H1 (cell line): ENCODE data around the gene OPN3.

Experiments used
- CHD2 ChIP-seq: IDR thresholded peaks from 2 replicates; pipeline ENCODE4 v1.6.1; 2012; ENCODE audit warnings: low read length, improper control_type of control experiment
- CREB1 ChIP-seq: IDR thresholded peaks from 2 replicates; pipeline ENCODE4 v1.6.1; 2012; ENCODE audit warnings: inconsistent platforms
- EZH2 ChIP-seq: fragments of 200-600 bp; sonication (generic); IDR thresholded peaks from 2 replicates; pipeline ENCODE4 v1.7.1; 2012; ENCODE audit warnings: low read depth, mild to moderate bottlenecking, moderate library complexity, low read length, inconsistent platforms; ENCODE audit not compliant: severe bottlenecking
- KDM1A ChIP-seq: fragments of 200-600, 300-600 bp; sonication (generic); IDR thresholded peaks from 2 replicates; pipeline ENCODE4 v1.7.1; 2016; ENCODE audit warnings: mild to moderate bottlenecking, low read length, borderline replicate concordance
- MAFK ChIP-seq: IDR thresholded peaks from 2 replicates; pipeline ENCODE4 v1.6.1; 2012; ENCODE audit warnings: low read depth, mild to moderate bottlenecking, improper control_type of control experiment, low read length
- POLR2A ChIP-seq, 2 experiments: IDR thresholded peaks; 1 replicate in 1 of 2; 2 replicates in 1 of 2; pipeline ENCODE4 v1.6.1; 2011; ENCODE audit warnings: low read depth in 2 of 2, low read length in 2 of 2, mild to moderate bottlenecking in 2 of 2; ENCODE audit errors: control extremely low read depth in 1 of 2
- RFX5 ChIP-seq: IDR thresholded peaks from 2 replicates; pipeline ENCODE4 v1.6.1; 2011; ENCODE audit warnings: low read depth, low read length, improper control_type of control experiment, borderline replicate concordance
- TAF1 ChIP-seq: IDR thresholded peaks from 2 replicates; pipeline ENCODE4 v1.6.1; 2011; ENCODE audit warnings: mild to moderate bottlenecking, low read depth, low read length
- TF ChIP-seq, protein P1 (sequence below), 3 experiments: IDR thresholded peaks; 1 replicate in 2 of 3; 2 replicates in 1 of 3; pipeline versions ENCODE4 v1.5.1 to v1.6.1; 2011; ENCODE audit warnings: low read length in 3 of 3, mild to moderate bottlenecking in 3 of 3, inconsistent platforms in 2 of 3, low read depth in 1 of 3, moderate library complexity in 1 of 3; ENCODE audit not compliant: insufficient read depth in 1 of 3; ENCODE audit errors: control extremely low read depth in 1 of 3
- TF ChIP-seq, protein P2 (sequence below): IDR thresholded peaks from 2 replicates; pipeline ENCODE4 v1.6.1; 2012; ENCODE audit warnings: inconsistent platforms
- TF ChIP-seq, protein P3 (sequence below): IDR thresholded peaks from 2 replicates; pipeline ENCODE4 v1.6.1; 2012; ENCODE audit warnings: inconsistent platforms

DNA sequence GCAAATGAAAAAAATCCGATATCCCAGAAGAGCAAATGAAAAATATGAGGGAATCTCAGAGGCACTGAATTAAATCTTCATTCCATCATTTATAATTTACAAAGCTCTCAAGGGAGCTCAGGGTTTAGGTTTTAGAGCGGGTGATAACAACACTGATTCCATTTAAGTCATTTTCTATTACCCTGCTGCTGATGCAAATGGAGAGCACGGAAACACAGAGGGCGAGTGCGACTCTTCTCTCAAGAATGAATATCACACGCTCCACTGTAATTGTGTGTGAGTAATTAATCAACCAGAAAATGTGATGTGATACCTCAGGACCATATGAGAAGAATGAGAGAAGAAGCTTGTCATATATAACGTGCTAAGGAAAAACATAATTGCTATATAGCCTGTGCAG, 22.7 kb downstream of the OPN3 start:
- TF ChIP-seq CHD2 (no peak), RFX5 (no peak), KDM1A (no peak), MAFK (no peak), POLR2A (IDR thresholded peaks at IDR 0.05; ENCODE audit: control extremely low read depth in 1 of 2, low read depth in 2 of 2, low read length in 2 of 2) (no peak), CREB1 (no peak), TAF1 (no peak), EZH2 (no peak)
- TF ChIP-seq, protein P1, sequence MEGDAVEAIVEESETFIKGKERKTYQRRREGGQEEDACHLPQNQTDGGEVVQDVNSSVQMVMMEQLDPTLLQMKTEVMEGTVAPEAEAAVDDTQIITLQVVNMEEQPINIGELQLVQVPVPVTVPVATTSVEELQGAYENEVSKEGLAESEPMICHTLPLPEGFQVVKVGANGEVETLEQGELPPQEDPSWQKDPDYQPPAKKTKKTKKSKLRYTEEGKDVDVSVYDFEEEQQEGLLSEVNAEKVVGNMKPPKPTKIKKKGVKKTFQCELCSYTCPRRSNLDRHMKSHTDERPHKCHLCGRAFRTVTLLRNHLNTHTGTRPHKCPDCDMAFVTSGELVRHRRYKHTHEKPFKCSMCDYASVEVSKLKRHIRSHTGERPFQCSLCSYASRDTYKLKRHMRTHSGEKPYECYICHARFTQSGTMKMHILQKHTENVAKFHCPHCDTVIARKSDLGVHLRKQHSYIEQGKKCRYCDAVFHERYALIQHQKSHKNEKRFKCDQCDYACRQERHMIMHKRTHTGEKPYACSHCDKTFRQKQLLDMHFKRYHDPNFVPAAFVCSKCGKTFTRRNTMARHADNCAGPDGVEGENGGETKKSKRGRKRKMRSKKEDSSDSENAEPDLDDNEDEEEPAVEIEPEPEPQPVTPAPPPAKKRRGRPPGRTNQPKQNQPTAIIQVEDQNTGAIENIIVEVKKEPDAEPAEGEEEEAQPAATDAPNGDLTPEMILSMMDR (IDR thresholded peaks at IDR 0.05; ENCODE audit: control extremely low read depth in 1 of 3, insufficient read depth in 1 of 3, low read depth in 1 of 3, low read length in 3 of 3) = no peak
- TF ChIP-seq, protein P2, sequence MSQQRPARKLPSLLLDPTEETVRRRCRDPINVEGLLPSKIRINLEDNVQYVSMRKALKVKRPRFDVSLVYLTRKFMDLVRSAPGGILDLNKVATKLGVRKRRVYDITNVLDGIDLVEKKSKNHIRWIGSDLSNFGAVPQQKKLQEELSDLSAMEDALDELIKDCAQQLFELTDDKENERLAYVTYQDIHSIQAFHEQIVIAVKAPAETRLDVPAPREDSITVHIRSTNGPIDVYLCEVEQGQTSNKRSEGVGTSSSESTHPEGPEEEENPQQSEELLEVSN = no peak
- TF ChIP-seq, protein P3, sequence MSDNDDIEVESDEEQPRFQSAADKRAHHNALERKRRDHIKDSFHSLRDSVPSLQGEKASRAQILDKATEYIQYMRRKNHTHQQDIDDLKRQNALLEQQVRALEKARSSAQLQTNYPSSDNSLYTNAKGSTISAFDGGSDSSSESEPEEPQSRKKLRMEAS = no peak
